Transverse colon (tissue), 4 donors: Measurements from ENCODE around the gene DHRS9.

Experiments used
- CTCF ChIP-seq, 5 experiments: fragments of 200-600 bp in 3 of 5; fragments of 450-650 bp in 2 of 5; sonication (generic) in 3 of 5; IDR thresholded peaks; 1 replicate in 2 of 5; 2 replicates in 3 of 5; pipeline ENCODE4 v1.5.1; 2016 to 2017; ENCODE audit warnings: antibody characterized with exemption in 5 of 5, inconsistent platforms in 3 of 5, mild to moderate bottlenecking in 2 of 5, moderate library complexity in 1 of 5
- EP300 ChIP-seq: sonication (generic); formaldehyde crosslinking; IDR thresholded peaks from one replicate; pipeline ENCODE4 v1.6.1; 2017; ENCODE audit warnings: antibody characterized with exemption, low read depth
- POLR2AphosphoS5 ChIP-seq, 3 donors: sonication (generic); formaldehyde crosslinking; IDR thresholded peaks; one replicate each; pipeline ENCODE4 v1.6.1; 2016; ENCODE audit warnings: antibody characterized with exemption in 3 of 3

GRCh38 chr2:169065422-169065821 lies 3.9 kb upstream of the DHRS9 start:
- TF ChIP-seq CTCF (IDR thresholded peaks at IDR 0.05): no peak
- no peak for TF ChIP-seq EP300
- TF ChIP-seq POLR2AphosphoS5 (IDR thresholded peaks at IDR 0.05): no peak
